ENCODE measurements around the gene CPS1.

DNA sequence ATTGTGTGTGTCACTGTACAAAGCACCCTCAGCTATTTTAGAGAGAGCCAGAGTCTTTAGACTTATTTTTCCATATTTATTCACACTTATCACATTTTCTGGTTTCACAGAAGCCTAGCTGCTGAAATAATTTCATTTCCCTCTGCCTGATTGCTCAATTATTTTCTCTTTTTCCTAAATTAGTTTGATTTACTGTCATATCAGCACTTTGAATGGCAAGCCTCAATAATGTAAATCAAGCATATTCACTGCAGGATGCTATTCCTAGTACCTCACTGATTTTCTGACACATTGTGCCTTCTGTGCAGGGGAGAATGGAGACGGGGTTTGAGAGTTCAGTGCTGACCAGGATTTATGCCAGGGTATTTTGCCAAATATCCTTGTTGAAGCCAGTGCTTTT is 48.3 kb downstream of the CPS1 start:
- TF ChIP-seq, protein P1, sequence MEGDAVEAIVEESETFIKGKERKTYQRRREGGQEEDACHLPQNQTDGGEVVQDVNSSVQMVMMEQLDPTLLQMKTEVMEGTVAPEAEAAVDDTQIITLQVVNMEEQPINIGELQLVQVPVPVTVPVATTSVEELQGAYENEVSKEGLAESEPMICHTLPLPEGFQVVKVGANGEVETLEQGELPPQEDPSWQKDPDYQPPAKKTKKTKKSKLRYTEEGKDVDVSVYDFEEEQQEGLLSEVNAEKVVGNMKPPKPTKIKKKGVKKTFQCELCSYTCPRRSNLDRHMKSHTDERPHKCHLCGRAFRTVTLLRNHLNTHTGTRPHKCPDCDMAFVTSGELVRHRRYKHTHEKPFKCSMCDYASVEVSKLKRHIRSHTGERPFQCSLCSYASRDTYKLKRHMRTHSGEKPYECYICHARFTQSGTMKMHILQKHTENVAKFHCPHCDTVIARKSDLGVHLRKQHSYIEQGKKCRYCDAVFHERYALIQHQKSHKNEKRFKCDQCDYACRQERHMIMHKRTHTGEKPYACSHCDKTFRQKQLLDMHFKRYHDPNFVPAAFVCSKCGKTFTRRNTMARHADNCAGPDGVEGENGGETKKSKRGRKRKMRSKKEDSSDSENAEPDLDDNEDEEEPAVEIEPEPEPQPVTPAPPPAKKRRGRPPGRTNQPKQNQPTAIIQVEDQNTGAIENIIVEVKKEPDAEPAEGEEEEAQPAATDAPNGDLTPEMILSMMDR (IDR thresholded peaks at IDR 0.05; ENCODE audit: insufficient read depth, low read length, poor library complexity, severe bottlenecking), result no peak
- no peak for TF ChIP-seq EZH2phosphoT487 (conservative IDR thresholded peaks at IDR 0.05; ENCODE audit: low read length)

Measured in SU-DHL-6 (cell line).